HG03135 (cell line): ENCODE measurements around the gene RPS14.

Experiments used
- ATAC-seq: cut with Tn5 transposase; IDR thresholded peaks from one replicate; pipeline ENCODE4 v1.9.1; 2021; ENCODE audit warnings: mild to moderate bottlenecking, moderate library complexity; ENCODE audit not compliant: unreplicated experiment

RPS14 gene

GRCh38 chr5:150449517-150450339, at the start of gene RPS14:
Gene RPS14 (minus strand): TSS chr5:150449739. CDS start chr5:150447733, 2,006 bp downstream.
- ATAC-seq = peak; percentile 90

- no peak for ATAC-seq
Measured at GRCh38 chr5:150498971-150499370, 49.4 kb upstream of the RPS14 start.

- no peak for ATAC-seq
Measured at GRCh38 chr5:150498501-150498900, 49.0 kb upstream of the RPS14 start.

- no peak for ATAC-seq
Measured at GRCh38 chr5:150497989-150498317, 48.4 kb upstream of the RPS14 start.

- no peak for ATAC-seq
Measured at GRCh38 chr5:150497274-150497988, 47.9 kb upstream of the RPS14 start.

- ATAC-seq = no peak
Measured at GRCh38 chr5:150496534-150496933, 47.0 kb upstream of the RPS14 start.

- ATAC-seq = no peak
Measured at GRCh38 chr5:150496098-150496497, 46.6 kb upstream of the RPS14 start.

GRCh38 chr5:150492621-150493020, 43.1 kb upstream of the RPS14 start:
- no peak for ATAC-seq

GRCh38 chr5:150491876-150492275, 42.3 kb upstream of the RPS14 start:
- no peak for ATAC-seq

- no peak for ATAC-seq
Measured at GRCh38 chr5:150490754-150491153, 41.2 kb upstream of the RPS14 start.

GRCh38 chr5:150490296-150490669, 40.7 kb upstream of the RPS14 start:
- no peak for ATAC-seq

GRCh38 chr5:150489360-150490295, 40.1 kb upstream of the RPS14 start:
- peak; percentile 75 for ATAC-seq

GRCh38 chr5:150488519-150489359, 39.2 kb upstream of the RPS14 start:
- no peak for ATAC-seq

- no peak for ATAC-seq
Measured at GRCh38 chr5:150487199-150488061, 37.9 kb upstream of the RPS14 start.

GRCh38 chr5:150486402-150487198, 37.1 kb upstream of the RPS14 start:
- peak; percentile 30 for ATAC-seq

GRCh38 chr5:150485693-150486401, 36.3 kb upstream of the RPS14 start:
- peak; percentile 8 for ATAC-seq

GRCh38 chr5:150484964-150485692, 35.6 kb upstream of the RPS14 start:
- no peak for ATAC-seq
